Measurements from ENCODE around the gene KIR3DL3. TPM values are rescaled to one million over a fixed set of nuclear protein-coding genes. Genes with fewer than 3 reads are reported as not detected.
"Not testable (repeated sequence)": the region's sequence is repeated elsewhere in the genome, so short reads cannot be mapped to it uniquely, and the experiment has no call there.

Gene KIR3DL3
- total RNA-seq, 1 donor from 2014 or later: not detected

DNA sequence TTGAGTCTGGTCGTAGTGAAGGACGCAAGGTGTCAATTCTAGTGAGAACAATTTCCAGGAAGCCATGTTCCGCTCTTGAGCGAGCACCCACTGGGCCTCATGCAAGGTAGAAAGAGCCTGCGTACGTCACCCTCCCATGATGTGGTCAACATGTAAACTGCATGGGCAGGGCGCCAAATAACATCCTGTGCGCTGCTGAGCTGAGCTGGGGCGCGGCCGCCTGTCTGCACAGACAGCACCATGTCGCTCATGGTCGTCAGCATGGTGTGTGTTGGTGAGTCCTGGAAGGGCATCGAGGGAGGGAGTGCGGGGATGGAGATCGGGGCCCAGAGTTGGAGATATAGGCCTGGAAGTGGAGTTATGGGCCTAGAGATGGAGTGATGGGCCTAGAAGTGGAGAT, 14.1 kb downstream of the KIR3DL3 start, which contains the start of gene KIR2DL3:
Gene KIR2DL3, plus strand, starts transcription at position 208 of the 400 bp plus-strand sequence. Its CDS starts 33 bp downstream, at position 241.
- not testable (repeated sequence) for ATAC-seq

DNA sequence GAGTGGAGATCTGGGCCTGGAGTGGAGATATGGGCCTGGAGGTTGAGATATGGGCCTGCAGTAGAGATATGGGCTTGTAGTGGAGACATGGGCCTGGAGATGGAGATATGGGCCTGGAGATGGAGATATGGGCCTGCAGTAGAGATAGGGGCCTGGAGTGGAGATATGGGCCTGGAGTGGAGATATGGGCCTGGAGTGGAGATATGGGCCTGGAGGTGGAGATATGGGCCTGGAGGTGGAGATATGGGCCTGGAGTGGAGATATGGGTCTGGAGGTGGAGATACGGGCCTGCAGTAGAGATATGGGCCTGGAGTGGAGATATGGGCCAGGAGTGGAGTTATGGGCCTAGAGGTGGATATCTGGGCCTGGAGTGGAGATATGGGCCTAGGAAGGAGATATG, 14.5 kb downstream of the KIR3DL3 start:
- no peak for ATAC-seq

DNA sequence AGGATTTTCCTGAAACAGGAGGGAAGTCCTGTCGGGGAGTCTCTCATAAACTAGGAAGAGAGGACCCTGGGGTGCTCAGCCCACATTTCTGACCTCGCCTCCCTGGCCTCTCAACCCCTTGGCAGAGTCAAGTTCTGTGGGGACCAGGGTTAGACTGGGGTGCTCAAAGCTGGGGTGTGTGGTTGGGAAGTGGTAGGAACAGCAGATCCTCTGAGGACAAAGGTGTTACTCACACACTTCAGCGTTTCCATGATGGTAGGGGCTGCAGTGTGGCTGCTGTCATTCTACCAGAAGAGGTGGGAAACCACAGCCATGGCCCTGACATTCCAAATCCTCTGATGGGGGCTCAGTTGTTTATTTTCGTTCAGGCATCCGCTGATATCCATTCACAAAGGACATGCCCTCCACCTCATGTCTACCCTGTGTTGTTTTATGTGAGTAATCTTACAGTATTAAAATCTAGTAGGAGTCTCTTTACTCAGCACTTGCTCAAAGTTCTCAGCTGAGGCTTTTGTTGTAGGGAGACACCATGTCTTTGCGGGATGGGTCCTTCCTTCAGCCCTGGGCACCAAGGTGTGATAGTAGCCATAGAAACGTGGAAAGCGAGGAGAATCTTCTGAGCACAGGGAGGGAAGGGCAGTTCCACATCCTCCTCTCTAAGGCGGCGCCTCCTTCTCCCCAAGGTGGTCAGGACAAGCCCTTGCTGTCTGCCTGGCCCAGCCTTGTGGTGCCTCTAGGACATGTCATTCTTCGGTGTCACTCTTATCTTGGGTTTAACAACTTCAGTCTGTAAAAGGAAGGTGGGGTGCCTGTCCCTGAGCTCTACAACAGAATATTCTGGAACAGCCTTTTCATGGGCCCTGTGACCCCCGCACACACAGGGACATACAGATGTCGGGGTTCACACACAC, 15.6 kb downstream of the KIR3DL3 start:
- ATAC-seq: no peak

DNA sequence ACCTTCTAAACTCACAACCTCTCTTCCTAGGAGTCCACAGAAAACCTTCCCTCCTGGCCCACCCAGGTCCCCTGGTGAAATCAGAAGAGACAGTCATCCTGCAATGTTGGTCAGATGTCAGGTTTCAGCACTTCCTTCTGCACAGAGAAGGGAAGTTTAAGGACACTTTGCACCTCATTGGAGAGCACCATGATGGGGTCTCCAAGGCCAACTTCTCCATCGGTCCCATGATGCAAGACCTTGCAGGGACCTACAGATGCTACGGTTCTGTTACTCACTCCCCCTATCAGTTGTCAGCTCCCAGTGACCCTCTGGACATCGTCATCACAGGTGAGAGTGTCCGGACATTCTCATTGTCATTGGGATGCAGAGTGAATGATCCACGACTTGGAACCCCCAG, 17.7 kb downstream of the KIR3DL3 start:
- not testable (repeated sequence) for ATAC-seq

DNA sequence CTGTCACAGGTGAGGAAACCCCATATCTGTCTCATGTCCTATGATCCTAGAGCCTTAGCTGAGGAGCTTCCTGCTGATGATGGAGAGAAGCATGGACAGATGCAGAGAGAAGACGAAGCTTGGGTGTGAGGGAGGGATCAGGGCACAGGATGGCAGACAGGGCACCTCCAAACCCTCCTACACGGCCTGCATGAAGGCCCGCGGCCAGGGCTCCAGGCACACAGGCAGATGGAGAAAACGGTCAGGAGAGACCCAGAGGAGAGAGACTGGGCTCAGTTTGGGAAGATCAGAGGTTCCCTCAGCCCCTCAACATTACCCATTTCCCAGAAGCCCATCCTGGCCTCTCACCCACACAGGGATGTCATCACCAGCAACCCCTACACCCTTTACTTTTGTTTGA, 19.8 kb downstream of the KIR3DL3 start:
- not testable (repeated sequence) for ATAC-seq

DNA sequence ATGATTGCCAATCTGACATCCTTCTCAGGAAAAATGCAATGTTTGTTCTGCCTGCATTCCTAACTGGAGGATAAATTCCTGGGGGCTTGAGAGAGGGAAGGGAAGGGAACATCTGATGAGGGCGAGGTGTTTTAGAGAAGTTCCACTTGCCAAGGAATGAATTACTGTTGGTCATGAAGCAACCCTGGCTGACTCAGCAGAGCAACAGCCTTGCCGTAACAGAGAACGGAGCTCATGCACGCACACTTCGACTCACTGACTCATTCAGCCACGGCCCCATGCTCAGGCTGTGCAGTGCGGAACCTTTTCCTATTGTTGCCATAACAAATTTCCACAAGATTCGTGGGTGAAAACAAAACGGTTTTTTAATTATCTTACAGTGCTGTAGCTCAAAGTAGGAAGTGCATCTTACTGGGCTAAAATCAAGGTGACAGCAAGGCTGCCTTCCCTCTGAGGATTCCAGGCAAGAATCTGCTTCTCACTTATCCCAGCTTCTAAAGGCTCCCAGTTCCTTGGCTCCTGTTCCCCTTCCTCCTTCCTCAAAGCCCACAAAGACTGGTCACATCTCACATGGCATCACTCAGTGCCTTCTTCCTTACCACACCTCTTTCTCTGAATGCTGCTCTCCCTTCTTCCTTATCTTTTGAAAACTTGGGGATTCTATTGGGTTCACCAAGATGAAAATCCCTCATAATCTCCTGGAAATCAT, 23.5 kb downstream of the KIR3DL3 start:
- ATAC-seq: not testable (repeated sequence)

DNA sequence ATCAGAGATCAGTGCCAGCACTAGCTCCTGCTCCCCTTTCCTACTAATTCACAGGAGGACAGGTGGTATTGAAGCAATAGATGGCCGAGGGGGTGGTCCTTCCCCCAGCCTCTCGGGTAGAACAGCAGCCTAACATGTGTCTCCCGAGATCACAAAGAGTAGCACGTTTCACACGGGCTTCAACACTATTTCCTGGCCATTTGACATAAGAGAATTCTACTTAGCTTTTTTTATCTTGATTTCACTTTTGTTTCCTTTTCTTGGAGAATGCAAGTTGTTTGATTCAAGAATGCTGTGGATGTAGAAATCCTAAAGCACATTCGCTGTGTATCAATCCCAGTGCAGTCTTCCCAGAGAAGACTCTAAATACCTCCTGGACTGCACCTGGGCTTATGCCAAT, 26.0 kb downstream of the KIR3DL3 start:
- ATAC-seq: not testable (repeated sequence)

DNA sequence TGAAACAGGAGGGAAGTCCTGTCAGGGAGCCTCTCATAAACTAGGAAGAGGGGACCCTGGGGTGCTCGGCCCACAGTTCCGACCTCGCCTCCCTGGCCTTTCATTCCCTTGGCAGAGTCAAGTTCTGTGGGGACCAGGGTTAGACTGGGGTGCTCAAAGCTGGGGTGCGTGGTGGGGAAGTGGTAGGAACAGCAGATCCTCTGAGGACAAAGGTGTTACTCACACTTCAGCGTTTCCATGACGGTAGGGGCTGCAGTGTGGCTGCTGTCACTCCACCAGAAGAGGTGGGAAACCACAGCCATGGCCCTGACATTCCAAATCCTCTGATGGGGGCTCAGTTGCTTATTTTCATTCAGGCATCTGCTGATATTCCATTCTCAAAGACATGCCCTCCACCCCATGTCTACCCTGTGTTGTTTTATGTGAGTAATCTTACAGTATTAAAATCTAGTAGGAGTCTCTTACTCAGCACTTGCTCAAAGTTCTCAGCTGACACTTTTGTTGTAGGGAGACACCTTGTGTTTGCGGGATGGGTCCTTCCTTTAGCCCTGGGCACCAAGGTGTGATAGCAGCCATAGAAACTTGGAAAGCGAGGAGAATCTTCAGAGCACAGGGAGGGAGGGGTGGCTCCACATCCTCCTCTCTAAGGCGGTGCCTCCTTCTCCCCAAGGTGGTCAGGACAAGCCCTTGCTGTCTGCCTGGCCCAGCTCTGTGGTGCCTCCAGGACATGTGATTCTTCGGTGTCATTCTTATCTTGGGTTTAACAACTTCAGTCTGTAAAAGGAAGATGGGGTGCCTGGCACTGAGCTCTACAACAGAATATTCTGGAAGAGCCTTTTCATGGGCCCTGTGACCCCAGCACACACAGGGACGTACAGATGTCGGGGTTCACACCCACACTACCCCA, 32.2 kb downstream of the KIR3DL3 start:
- ATAC-seq: not testable (repeated sequence)

DNA sequence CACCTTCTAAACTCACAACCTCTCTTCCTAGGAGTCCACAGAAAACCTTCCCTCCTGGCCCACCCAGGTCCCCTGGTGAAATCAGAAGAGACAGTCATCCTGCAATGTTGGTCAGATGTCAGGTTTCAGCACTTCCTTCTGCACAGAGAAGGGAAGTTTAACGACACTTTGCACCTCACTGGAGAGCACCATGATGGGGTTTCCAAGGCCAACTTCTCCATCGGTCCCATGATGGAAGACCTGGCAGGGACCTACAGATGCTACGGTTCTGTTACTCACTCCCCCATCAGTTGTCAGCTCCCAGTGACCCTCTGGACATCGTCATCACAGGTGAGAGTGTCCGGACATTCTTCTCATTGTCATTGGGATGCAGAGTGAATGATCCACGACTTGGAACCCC, 34.3 kb downstream of the KIR3DL3 start:
- ATAC-seq: not testable (repeated sequence)

DNA sequence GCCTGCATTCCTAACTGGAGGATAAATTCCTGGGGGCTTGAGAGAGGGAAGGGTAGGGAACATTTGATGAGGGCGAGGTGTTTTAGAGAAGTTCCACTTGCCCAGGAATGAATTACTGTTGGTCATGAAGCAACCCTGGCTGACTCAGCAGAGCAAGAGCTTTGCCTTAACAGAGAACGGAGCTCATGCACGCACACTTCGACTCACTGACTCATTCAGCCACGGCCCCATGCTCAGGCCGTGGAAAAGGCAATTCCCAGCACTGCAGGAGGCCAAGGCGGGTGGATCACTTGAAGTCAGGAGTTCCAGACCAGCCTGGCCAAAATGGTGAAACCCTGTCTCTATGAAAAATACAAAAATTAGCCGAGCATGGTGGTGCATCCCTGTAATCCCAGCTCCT, 40.0 kb downstream of the KIR3DL3 start:
- ATAC-seq: not testable (repeated sequence)

DNA sequence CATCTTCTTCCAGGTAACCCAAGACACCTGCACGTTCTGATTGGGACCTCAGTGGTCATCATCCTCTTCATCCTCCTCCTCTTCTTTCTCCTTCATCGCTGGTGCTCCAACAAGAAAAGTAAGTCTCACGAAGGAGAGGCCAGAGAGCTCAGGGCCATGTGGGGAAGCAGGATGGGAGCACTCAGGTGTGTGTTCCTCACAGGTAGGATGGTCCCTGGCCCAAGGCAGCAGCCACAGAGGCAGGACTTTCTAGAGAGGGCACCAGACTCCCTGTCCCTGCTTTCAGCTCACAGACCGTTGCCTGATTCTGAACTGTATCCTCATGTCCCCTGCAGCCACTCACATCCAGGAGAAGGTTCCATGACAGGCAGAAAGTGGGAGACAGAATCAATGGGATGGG, 42.2 kb downstream of the KIR3DL3 start:
- not testable (repeated sequence) for ATAC-seq

DNA sequence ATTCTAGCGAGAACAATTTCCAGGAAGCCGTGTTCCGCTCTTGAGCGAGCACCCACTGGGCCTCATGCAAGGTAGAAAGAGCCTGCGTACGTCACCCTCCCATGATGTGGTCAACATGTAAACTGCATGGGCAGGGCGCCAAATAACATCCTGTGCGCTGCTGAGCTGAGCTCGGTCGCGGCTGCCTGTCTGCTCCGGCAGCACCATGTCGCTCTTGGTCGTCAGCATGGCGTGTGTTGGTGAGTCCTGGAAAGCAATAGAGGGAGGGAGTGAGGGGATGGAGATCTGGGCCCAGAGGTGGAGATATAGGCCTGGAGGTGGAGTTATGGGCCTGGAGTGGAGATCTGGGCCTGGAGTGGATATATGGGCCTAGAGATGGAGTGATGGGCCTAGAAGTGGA, 45.4 kb downstream of the KIR3DL3 start, which contains the start of gene KIR2DL1:
Gene KIR2DL1, plus strand, starts transcription at position 148 of the 400 bp plus-strand sequence. Its CDS starts 58 bp downstream, at position 206.
- not testable (repeated sequence) for ATAC-seq

DNA sequence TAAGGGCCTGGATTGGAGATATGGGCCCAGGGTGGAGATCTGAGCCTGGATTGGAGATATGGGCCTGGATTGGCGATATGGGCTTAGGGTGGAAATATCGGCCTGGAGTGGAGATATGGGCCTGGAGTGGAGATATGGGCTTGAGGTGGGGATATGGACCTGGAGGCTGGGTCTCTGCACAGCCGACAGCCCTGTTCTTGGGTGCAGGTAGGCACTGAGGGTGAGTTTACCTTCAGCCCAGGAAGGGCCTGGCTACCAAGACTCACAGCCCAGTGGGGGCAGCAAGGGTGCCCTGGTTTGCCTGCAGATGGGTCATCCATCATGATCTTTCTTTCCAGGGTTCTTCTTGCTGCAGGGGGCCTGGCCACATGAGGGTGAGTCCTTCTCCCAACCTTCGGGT, 46.3 kb downstream of the KIR3DL3 start:
- not testable (repeated sequence) for ATAC-seq

DNA sequence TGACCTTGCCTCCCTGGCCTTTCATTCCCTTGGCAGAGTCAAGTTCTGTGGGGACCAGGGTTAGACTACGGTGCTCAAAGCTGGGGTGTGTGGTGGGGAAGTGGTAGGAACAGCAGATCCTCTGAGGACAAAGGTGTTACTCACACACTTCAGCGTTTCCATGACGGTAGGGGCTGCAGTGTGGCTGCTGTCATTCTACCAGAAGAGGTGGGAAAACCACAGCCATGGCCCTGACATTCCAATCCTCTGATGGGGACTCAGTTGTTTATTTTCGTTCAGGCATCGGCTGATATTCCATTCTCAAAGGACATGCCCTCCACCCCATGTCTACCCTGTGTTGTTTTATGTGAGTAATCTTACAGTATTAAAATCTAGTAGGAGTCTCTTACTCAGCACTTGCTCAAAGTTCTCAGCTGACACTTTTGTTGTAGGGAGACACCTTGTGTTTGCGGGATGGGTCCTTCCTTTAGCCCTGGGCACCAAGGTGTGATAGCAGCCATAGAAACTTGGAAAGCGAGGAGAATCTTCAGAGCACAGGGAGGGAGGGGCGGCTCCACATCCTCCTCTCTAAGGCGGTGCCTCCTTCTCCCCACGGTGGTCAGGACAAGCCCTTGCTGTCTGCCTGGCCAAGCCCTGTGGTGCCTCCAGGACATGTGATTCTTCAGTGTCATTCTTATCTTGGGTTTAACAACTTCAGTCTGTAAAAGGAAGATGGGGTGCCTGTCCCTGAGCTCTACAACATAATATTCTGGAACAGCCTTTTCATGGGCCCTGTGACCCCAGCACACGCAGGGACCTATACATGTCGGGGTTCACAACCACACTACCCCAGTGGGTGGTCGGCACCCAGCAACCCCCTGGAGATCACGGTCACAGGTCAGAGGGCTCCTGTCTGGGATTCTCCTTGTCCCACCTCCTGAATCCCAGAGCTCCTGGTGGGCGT, 47.0 kb downstream of the KIR3DL3 start:
- ATAC-seq: not testable (repeated sequence)

DNA sequence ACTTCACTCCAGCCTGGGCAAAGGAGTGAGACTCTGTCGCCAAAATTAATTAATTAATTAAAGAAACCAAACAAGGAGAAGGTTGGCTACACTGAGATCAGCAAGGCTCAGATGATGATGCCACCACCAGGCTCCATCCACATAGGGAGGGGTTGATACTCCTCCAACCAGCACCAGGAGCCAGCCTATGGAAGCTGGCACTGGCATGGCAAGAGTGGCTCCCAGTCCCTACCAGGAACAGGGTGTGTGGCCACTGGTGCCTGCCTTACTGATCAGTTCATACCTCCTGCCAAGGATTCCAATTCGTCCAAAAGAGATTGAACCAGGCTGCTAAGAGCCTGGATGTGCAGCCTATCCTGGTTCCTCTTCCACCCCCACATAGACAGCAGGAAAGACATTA, 48.4 kb downstream of the KIR3DL3 start:
- not testable (repeated sequence) for ATAC-seq

DNA sequence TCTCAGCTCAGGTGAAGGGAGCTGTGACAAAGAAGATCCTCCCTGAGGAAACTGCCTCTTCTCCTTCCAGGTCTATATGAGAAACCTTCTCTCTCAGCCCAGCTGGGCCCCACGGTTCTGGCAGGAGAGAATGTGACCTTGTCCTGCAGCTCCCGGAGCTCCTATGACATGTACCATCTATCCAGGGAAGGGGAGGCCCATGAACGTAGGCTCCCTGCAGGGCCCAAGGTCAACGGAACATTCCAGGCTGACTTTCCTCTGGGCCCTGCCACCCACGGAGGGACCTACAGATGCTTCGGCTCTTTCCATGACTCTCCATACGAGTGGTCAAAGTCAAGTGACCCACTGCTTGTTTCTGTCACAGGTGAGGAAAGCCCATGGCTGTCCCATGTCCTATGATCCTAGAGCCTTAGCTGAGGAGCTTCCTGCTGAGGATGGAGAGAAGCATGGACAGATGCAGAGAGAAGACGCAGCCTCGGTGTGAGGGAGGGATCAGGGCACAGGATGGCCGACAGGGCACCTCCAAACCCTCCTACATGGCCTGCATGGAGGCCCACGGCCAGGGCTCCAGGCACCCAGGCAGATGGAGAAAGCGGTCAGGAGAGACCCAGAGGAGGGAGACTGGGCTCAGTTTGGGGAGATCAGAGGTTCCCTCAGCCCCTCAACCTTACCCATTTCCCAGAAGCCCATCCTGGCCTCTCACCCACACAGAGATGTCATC, 51.0 kb downstream of the KIR3DL3 start:
- ATAC-seq: not testable (repeated sequence)

DNA sequence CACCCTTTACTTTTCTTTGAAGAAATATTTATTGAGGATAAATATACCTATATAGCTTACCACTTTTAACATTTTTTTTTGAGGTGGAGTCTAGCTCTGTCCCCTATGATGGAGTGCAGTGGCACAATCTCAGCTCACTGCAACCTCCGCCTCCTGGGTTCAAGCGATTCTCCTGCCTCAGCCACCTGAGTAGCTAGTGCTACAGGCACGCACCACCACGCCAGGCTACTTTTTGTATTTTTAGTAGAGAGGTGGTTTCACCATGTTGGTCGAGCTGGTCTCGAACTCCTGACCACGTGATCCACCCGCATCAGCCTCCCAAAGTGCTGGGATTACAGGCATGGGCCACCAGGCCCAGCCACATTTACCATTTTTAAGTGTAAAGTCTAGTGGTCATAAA, 51.6 kb downstream of the KIR3DL3 start:
- ATAC-seq: not testable (repeated sequence)

DNA sequence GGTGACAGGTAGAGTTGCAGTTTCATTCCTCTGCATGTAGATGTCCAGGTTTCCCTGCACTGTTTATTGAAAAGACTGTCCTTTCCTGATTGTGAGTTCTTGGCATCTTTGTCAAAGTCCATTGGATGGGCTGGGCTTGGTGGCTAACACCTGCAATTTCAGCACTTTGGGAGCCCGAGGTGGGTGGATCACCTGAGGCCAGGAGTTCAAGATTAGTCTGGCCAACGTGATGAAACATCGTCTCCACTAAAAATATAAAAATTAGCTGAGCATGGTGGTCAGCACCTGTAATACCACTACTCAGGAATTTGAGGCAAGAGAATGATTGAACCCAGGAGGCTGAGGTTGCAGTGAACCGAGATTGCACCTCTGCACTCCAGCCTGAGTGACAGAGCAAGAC, 53.6 kb downstream of the KIR3DL3 start:
- not testable (repeated sequence) for ATAC-seq

DNA sequence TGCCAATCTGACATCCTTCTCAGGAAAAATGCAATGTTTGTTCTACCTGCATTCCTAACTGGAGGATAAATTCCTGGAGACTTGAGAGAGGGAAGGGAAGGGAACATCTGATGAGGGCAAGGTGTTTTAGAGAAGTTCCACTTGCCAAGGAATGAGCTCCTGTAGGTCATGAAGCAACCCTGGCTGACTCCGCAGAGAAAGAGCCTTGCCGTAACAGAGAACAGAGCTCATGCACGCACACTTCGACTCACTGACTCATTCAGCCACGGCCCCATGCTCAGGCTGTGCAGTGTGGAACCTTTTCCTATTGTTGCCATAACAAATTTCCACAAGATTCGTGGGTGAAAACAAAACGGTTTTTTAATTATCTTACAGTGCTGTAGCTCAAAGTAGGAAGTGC, 54.7 kb downstream of the KIR3DL3 start:
- not testable (repeated sequence) for ATAC-seq

DNA sequence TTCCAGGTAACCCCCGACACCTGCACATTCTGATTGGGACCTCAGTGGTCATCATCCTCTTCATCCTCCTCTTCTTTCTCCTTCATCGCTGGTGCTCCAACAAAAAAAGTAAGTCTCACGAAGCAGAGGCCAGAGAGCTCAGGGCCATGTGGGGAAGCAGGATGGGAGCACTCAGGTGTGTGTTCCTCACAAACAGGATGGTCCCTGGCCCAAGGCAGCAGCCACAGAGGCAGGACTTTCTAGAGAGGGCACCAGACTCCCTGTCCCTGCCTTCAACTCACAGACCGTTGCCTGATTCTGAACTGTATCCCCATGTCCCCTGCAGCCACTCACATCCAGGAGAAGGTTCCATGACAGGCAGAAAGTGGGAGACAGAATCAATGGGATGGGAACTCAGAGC, 58.7 kb downstream of the KIR3DL3 start:
- ATAC-seq: not testable (repeated sequence)
